Nephron progenitor cell (in vitro differentiated cells): Measurements from ENCODE around the gene EPHX1.

Experiments used
- DNase-seq: peaks from one replicate; pipeline ENCODE4 v3.0.0; 2021
- H3K27ac Mint-ChIP-seq: 2 replicates; pipeline ENCODE4 v1.8.0; 2021; ENCODE audit warnings: mild to moderate bottlenecking, moderate library complexity, mixed read lengths
- H3K27me3 Mint-ChIP-seq: 2 replicates; pipeline ENCODE4 v1.8.0; 2021; ENCODE audit warnings: mild to moderate bottlenecking, low read depth, mixed read lengths; ENCODE audit not compliant: poor library complexity
- H3K36me3 Mint-ChIP-seq: 2 replicates; pipeline ENCODE4 v1.8.0; 2021; ENCODE audit warnings: low read depth, mixed read lengths
- H3K4me1 Mint-ChIP-seq: 2 replicates; pipeline ENCODE4 v1.8.0; 2021; ENCODE audit warnings: mixed read lengths
- H3K4me3 Mint-ChIP-seq: 2 replicates; pipeline ENCODE4 v1.8.0; 2021; ENCODE audit warnings: mild to moderate bottlenecking, moderate library complexity, mixed read lengths
- H3K9me3 Mint-ChIP-seq: 2 replicates; pipeline ENCODE4 v1.8.0; 2021; ENCODE audit warnings: mild to moderate bottlenecking, moderate library complexity, mixed read lengths
- TF ChIP-seq, protein P1 (sequence below): fragments of 200-600 bp; sonication (generic); IDR thresholded peaks from 2 replicates; pipeline ENCODE4 v1.5.0; 2021; ENCODE audit warnings: antibody characterized with exemption

The EPHX1 gene

GRCh38 chr1:225870911-225871310 lies 61.0 kb downstream of the EPHX1 start:
- peaks cover 40% of the 10 kb centered on the region for H3K36me3 Mint-ChIP-seq
- no peak overlapping the region for H3K27ac Mint-ChIP-seq

GRCh38 chr1:225871359-225872074 lies 61.6 kb downstream of the EPHX1 start:
- Mint-ChIP-seq H3K36me3 (peaks cover 37% of the 10 kb centered on the region), H3K4me1 (peaks cover 37% of the 10 kb centered on the region), H3K27ac (no peak overlapping the region), H3K27me3 (peaks cover 7% of the 10 kb centered on the region), H3K4me3 (no peak overlapping the region), H3K9me3 (no peaks in the 10 kb centered on the region)
- TF ChIP-seq, protein P1, sequence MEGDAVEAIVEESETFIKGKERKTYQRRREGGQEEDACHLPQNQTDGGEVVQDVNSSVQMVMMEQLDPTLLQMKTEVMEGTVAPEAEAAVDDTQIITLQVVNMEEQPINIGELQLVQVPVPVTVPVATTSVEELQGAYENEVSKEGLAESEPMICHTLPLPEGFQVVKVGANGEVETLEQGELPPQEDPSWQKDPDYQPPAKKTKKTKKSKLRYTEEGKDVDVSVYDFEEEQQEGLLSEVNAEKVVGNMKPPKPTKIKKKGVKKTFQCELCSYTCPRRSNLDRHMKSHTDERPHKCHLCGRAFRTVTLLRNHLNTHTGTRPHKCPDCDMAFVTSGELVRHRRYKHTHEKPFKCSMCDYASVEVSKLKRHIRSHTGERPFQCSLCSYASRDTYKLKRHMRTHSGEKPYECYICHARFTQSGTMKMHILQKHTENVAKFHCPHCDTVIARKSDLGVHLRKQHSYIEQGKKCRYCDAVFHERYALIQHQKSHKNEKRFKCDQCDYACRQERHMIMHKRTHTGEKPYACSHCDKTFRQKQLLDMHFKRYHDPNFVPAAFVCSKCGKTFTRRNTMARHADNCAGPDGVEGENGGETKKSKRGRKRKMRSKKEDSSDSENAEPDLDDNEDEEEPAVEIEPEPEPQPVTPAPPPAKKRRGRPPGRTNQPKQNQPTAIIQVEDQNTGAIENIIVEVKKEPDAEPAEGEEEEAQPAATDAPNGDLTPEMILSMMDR = no peak
- no peak for DNase-seq

More at GRCh38 chr1:225870911-225871310, 61.0 kb downstream of the EPHX1 start:
- Mint-ChIP-seq H3K4me3 (no peak overlapping the region), H3K9me3 (no peaks in the 10 kb centered on the region), H3K4me1 (peaks cover 43% of the 10 kb centered on the region), H3K27me3 (peaks cover 7% of the 10 kb centered on the region)
- TF ChIP-seq, protein P1 = no peak
- DNase-seq = no peak

DNA sequence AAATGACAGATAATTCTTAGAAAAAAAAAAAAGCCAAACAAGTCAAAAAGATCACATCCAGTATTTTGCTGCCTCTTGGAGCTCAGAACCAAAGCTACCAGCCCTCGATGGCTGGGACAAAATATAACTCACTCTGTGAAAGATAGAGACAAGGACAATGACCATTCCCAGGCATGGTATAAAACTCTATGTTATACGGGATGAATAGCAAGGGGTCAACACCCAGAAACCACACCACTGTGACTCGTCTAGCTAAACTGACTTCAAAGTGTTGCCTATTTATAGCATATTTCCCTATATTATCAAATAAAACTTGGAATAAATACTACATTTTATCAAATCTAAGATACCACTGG lies 62.1 kb downstream of the EPHX1 start:
- no peak overlapping the region for H3K27ac Mint-ChIP-seq
- H3K4me3 Mint-ChIP-seq = no peak overlapping the region
- DNase-seq = no peak
- H3K27me3 Mint-ChIP-seq = peaks cover 7% of the 10 kb centered on the region
- H3K9me3 Mint-ChIP-seq = no peaks in the 10 kb centered on the region
- TF ChIP-seq, protein P1 = no peak
- H3K4me1 Mint-ChIP-seq = peaks cover 34% of the 10 kb centered on the region
- peaks cover 31% of the 10 kb centered on the region for H3K36me3 Mint-ChIP-seq

- H3K27ac Mint-ChIP-seq = no peak overlapping the region
Measured at GRCh38 chr1:225873281-225873850, 63.4 kb downstream of the EPHX1 start.

DNA sequence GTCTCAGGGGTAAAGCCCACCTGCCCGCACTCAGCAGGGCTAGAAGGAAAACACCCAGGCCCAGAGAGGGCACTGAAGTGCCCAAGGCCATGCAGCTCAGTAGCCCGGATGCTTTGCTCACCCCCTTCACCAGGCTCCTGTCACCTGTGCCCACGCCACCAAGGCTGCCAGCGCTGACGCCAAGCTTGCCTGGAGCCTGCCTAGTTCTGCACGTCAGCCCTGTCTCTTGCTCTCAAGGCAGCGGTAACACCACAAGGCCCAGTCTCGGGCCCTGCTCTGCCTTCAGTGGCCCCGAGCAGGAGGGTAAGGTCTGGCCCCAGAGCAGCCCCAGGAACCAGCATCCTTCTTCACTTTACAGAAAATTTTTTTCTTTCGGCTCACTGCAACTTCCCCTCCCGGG lies 64.5 kb downstream of the EPHX1 start:
- H3K36me3 Mint-ChIP-seq = peaks cover 17% of the 10 kb centered on the region
- H3K9me3 Mint-ChIP-seq = no peaks in the 10 kb centered on the region
- H3K27me3 Mint-ChIP-seq = peaks cover 7% of the 10 kb centered on the region
- H3K4me3 Mint-ChIP-seq = no peak overlapping the region
- peaks cover 50% of the 10 kb centered on the region for H3K4me1 Mint-ChIP-seq
- no peak overlapping the region for H3K27ac Mint-ChIP-seq
- no peak for DNase-seq
- TF ChIP-seq, protein P1 = no peak

More at GRCh38 chr1:225873281-225873850, 63.4 kb downstream of the EPHX1 start:
- Mint-ChIP-seq H3K9me3 (no peaks in the 10 kb centered on the region), H3K4me3 (no peak overlapping the region), H3K36me3 (peaks cover 24% of the 10 kb centered on the region), H3K27me3 (peaks cover 7% of the 10 kb centered on the region), H3K4me1 (peaks cover 41% of the 10 kb centered on the region)
- TF ChIP-seq, protein P1 = no peak
- DNase-seq = no peak
